ENCODE measurements around the gene GRIN3B.
A peak's percentile ranks its signal among the peaks of the same experiment; 100 is the strongest.

DNA sequence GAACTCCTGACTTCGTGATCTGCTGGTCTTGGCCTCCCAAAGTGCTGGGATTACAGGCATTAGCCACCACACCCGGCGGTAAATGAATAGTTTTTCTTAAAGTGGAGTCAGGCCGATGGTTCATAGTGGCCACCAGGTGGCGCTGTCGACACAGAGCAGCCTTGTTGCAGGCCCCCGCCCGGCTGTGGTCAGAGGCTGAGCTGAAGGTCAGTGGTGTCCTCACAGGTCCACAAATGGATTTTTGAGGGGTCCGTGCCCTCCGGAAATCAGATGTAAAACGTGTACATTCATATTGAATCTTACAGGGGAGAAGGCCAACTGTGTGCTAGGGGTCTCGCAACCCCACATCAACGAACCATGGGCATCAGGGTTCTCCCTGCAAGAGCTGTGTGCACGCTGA, 29.5 kb upstream of the GRIN3B start:
- TF ChIP-seq EZH2 (IDR thresholded peaks at IDR 0.05; ENCODE audit: borderline replicate concordance, insufficient read depth, low read depth, low read length, poor library complexity, severe bottlenecking) = no peak
- TF ChIP-seq, protein P1, sequence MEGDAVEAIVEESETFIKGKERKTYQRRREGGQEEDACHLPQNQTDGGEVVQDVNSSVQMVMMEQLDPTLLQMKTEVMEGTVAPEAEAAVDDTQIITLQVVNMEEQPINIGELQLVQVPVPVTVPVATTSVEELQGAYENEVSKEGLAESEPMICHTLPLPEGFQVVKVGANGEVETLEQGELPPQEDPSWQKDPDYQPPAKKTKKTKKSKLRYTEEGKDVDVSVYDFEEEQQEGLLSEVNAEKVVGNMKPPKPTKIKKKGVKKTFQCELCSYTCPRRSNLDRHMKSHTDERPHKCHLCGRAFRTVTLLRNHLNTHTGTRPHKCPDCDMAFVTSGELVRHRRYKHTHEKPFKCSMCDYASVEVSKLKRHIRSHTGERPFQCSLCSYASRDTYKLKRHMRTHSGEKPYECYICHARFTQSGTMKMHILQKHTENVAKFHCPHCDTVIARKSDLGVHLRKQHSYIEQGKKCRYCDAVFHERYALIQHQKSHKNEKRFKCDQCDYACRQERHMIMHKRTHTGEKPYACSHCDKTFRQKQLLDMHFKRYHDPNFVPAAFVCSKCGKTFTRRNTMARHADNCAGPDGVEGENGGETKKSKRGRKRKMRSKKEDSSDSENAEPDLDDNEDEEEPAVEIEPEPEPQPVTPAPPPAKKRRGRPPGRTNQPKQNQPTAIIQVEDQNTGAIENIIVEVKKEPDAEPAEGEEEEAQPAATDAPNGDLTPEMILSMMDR (IDR thresholded peaks at IDR 0.05) = peak; percentile 73

Measured in B cell (primary cell).